ENCODE results near the gene NAALADL2.
"Not testable (repeated sequence)": the region's sequence is repeated elsewhere in the genome, so short reads cannot be mapped to it uniquely, and the experiment has no call there.

Gene NAALADL2

GRCh38 chr3:175792245-175792644 lies 933.1 kb downstream of the NAALADL2 start:
- DNase-seq (ENCODE audit: low read depth, low spot score): no peak
- no peak overlapping the region for H3K4me3 ChIP-seq (ENCODE audit: low read length)

- DNase-seq (ENCODE audit: low read depth, low spot score): no peak
- H3K4me3 ChIP-seq (ENCODE audit: low read length): no peak overlapping the region
Measured at GRCh38 chr3:175798326-175798725, 939.2 kb downstream of the NAALADL2 start.

- no peak for DNase-seq (ENCODE audit: low read depth, low spot score)
- H3K4me3 ChIP-seq (ENCODE audit: low read length): no peak overlapping the region
Measured at GRCh38 chr3:175805825-175806224, 946.7 kb downstream of the NAALADL2 start.

- no peak for DNase-seq (ENCODE audit: low read depth, low spot score)
- no peak overlapping the region for H3K4me3 ChIP-seq (ENCODE audit: low read length)
Measured at GRCh38 chr3:175807175-175807574, 948.0 kb downstream of the NAALADL2 start.

GRCh38 chr3:175818811-175819464 lies 959.8 kb downstream of the NAALADL2 start:
- no peak overlapping the region for H3K4me3 ChIP-seq (ENCODE audit: low read length)
- no peak for DNase-seq (ENCODE audit: low read depth, low spot score)

- H3K4me3 ChIP-seq (ENCODE audit: low read length); DNase-seq (ENCODE audit: low read depth, low spot score): not testable (repeated sequence)
Measured at GRCh38 chr3:175822766-175823491, 963.8 kb downstream of the NAALADL2 start.

GRCh38 chr3:175825016-175825580 lies 966.0 kb downstream of the NAALADL2 start:
- not testable (repeated sequence) for DNase-seq (ENCODE audit: low read depth, low spot score); H3K4me3 ChIP-seq (ENCODE audit: low read length)

GRCh38 chr3:175826759-175827158 lies 967.6 kb downstream of the NAALADL2 start:
- no peak overlapping the region for H3K4me3 ChIP-seq (ENCODE audit: low read length)
- DNase-seq (ENCODE audit: low read depth, low spot score): no peak

- not testable (repeated sequence) for H3K4me3 ChIP-seq (ENCODE audit: low read length); DNase-seq (ENCODE audit: low read depth, low spot score)
Measured at GRCh38 chr3:175829809-175830208, 970.7 kb downstream of the NAALADL2 start.

- not testable (repeated sequence) for H3K4me3 ChIP-seq (ENCODE audit: low read length); DNase-seq (ENCODE audit: low read depth, low spot score)
Measured at GRCh38 chr3:175835763-175836162, 976.6 kb downstream of the NAALADL2 start.

- no peak overlapping the region for H3K4me3 ChIP-seq (ENCODE audit: low read length)
- DNase-seq (ENCODE audit: low read depth, low spot score): no peak
Measured at GRCh38 chr3:175836617-175837016, 977.5 kb downstream of the NAALADL2 start.

- no peak overlapping the region for H3K4me3 ChIP-seq (ENCODE audit: low read length)
- DNase-seq (ENCODE audit: low read depth, low spot score): no peak
Measured at GRCh38 chr3:175837962-175838361, 978.8 kb downstream of the NAALADL2 start.

GRCh38 chr3:175839366-175840005 lies 980.4 kb downstream of the NAALADL2 start:
- DNase-seq (ENCODE audit: low read depth, low spot score): no peak
- H3K4me3 ChIP-seq (ENCODE audit: low read length): no peak overlapping the region

- H3K4me3 ChIP-seq (ENCODE audit: low read length): no peak overlapping the region
- DNase-seq (ENCODE audit: low read depth, low spot score): no peak
Measured at GRCh38 chr3:175851541-175851940, 992.4 kb downstream of the NAALADL2 start.

- DNase-seq (ENCODE audit: low read depth, low spot score): no peak
- H3K4me3 ChIP-seq (ENCODE audit: low read length): no peak overlapping the region
Measured at GRCh38 chr3:175852560-175852959, 993.4 kb downstream of the NAALADL2 start.

GRCh38 chr3:175857666-175858270 lies 998.6 kb downstream of the NAALADL2 start:
- no peak for DNase-seq (ENCODE audit: low read depth, low spot score)
- H3K4me3 ChIP-seq (ENCODE audit: low read length): no peak overlapping the region
